Measurements from ENCODE around the gene RCN2.

The RCN2 gene

DNA sequence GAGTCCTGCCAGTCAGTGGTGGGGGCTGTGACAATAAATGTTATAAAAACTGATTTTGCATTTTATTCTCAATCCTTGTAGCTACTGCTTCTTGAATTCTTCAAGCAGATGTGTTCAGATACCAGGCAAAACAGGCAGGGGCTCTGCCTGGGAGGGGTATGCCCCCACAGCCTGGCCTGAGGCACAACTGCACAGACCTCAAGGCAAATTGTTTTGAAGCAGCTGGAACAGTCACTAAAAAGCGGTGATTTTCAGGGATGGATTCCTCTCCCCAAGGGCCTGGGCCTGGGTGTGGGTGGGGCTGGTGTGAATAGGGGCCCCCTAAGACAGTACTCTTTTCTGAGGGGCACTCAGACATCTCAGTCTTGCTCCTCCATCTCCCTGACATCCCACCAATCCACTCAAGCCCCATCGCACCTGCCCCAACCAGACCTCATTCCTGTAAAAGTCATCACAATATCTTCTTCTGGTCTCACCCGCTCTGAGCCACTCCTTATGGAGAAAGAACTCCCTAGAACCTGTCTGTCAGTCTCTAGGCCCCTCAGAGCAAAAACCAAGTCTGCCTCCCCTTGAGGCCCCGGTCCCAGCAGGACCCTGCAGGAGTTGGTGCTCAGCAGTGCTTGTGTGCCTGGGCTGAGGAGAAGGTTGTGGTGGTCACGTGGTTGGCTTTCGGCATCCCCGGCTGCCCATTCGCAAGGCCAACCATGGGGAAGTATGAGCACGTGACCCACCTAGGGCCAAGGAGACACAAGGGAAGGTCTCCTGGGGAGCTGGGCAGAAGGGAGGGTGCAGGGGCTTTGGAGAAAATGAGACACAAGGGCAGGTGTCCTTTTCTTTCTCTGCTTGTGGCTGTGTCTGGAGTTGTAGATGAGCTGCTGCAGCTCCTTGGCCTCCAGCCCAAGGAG is 60.4 kb downstream of the RCN2 start:
- H3K4me1 ChIP-seq (ENCODE audit: control insufficient read depth in 5 of 5, insufficient read depth in 5 of 5, low read length in 5 of 5): peaks cover 5 to 80% (median 51%) of the 10 kb centered on the region in 5 donors
- H3K9ac ChIP-seq (ENCODE audit: low read length in 5 of 5): no peak overlapping the region
- no peak overlapping the region for H3K4me3 ChIP-seq (ENCODE audit: low read depth in 1 of 5, low read length in 5 of 5)
- no peaks in the 10 kb centered on the region for H3K36me3 ChIP-seq (ENCODE audit: control insufficient read depth in 5 of 5, insufficient read depth in 5 of 5, low read length in 5 of 5)
- H3K9me3 ChIP-seq (ENCODE audit: control insufficient read depth in 5 of 5, low read length in 5 of 5): no peaks in the 10 kb centered on the region
- no peaks in the 10 kb centered on the region for H3K27me3 ChIP-seq (ENCODE audit: control insufficient read depth in 5 of 5, insufficient read depth in 4 of 5, low read length in 5 of 5)
- no peak overlapping the region for H3K27ac ChIP-seq (ENCODE audit: low read depth, low read length)

- no peaks in the 10 kb centered on the region for H3K27me3 ChIP-seq (ENCODE audit: control insufficient read depth in 5 of 5, insufficient read depth in 4 of 5, low read length in 5 of 5)
- no peaks in the 10 kb centered on the region for H3K9me3 ChIP-seq (ENCODE audit: control insufficient read depth in 5 of 5, low read length in 5 of 5)
- H3K9ac ChIP-seq (ENCODE audit: low read length in 5 of 5): no peak overlapping the region
- H3K4me3 ChIP-seq (ENCODE audit: low read depth in 1 of 5, low read length in 5 of 5): no peak overlapping the region
- H3K4me1 ChIP-seq (ENCODE audit: control insufficient read depth in 5 of 5, insufficient read depth in 5 of 5, low read length in 5 of 5): peaks cover 5 to 81% (median 52%) of the 10 kb centered on the region in 5 donors
- no peaks in the 10 kb centered on the region for H3K36me3 ChIP-seq (ENCODE audit: control insufficient read depth in 5 of 5, insufficient read depth in 5 of 5, low read length in 5 of 5)
- no peak overlapping the region for H3K27ac ChIP-seq (ENCODE audit: low read depth, low read length)
Observed at GRCh38 chr15:76993114-76993725, 61.7 kb downstream of the RCN2 start.

- Histone ChIP-seq H3K4me1 (ENCODE audit: control insufficient read depth in 5 of 5, insufficient read depth in 5 of 5, low read length in 5 of 5) (peaks cover 5 to 80% (median 44%) of the 10 kb centered on the region in 5 donors), H3K27ac (ENCODE audit: low read depth, low read length) (no peak overlapping the region), H3K9me3 (ENCODE audit: control insufficient read depth in 5 of 5, low read length in 5 of 5) (no peaks in the 10 kb centered on the region), H3K27me3 (ENCODE audit: control insufficient read depth in 5 of 5, insufficient read depth in 4 of 5, low read length in 5 of 5) (no peaks in the 10 kb centered on the region), H3K36me3 (ENCODE audit: control insufficient read depth in 5 of 5, insufficient read depth in 5 of 5, low read length in 5 of 5) (no peaks in the 10 kb centered on the region), H3K4me3 (ENCODE audit: low read depth in 1 of 5, low read length in 5 of 5) (no peak overlapping the region), H3K9ac (ENCODE audit: low read length in 5 of 5) (no peak overlapping the region)
Observed at GRCh38 chr15:76994001-76994400, 62.5 kb downstream of the RCN2 start.

DNA sequence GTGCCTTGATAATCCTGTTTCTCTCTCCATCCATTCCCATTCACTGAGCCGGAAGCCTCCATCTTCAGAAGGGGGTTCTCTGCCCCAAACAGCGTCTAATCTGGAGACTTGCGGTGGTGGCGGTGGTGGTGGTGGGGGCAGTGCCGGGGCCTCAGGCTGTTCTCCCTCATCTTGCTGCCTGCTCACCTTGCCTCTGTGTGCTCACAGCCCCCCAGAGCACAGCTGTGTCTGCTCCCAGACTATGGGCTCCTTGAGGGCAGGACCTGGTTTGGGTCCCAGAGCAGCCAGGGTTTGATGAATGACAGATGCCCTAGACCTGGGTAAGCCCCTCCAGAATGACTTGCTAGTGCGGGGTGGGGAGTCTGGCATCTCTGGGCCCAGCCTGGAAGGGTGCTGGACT is 62.9 kb downstream of the RCN2 start:
- Histone ChIP-seq H3K4me1 (ENCODE audit: control insufficient read depth in 5 of 5, insufficient read depth in 5 of 5, low read length in 5 of 5) (peaks cover 5 to 75% (median 39%) of the 10 kb centered on the region in 5 donors), H3K4me3 (ENCODE audit: low read depth in 1 of 5, low read length in 5 of 5) (peak overlapping the region in 1 of 5 donors; percentile 59), H3K36me3 (ENCODE audit: control insufficient read depth in 5 of 5, insufficient read depth in 5 of 5, low read length in 5 of 5) (no peaks in the 10 kb centered on the region), H3K9me3 (ENCODE audit: control insufficient read depth in 5 of 5, low read length in 5 of 5) (no peaks in the 10 kb centered on the region), H3K27ac (ENCODE audit: low read depth, low read length) (no peak overlapping the region), H3K9ac (ENCODE audit: low read length in 5 of 5) (peak overlapping the region in 1 of 5 donors; percentile 2), H3K27me3 (ENCODE audit: control insufficient read depth in 5 of 5, insufficient read depth in 4 of 5, low read length in 5 of 5) (no peaks in the 10 kb centered on the region)

DNA sequence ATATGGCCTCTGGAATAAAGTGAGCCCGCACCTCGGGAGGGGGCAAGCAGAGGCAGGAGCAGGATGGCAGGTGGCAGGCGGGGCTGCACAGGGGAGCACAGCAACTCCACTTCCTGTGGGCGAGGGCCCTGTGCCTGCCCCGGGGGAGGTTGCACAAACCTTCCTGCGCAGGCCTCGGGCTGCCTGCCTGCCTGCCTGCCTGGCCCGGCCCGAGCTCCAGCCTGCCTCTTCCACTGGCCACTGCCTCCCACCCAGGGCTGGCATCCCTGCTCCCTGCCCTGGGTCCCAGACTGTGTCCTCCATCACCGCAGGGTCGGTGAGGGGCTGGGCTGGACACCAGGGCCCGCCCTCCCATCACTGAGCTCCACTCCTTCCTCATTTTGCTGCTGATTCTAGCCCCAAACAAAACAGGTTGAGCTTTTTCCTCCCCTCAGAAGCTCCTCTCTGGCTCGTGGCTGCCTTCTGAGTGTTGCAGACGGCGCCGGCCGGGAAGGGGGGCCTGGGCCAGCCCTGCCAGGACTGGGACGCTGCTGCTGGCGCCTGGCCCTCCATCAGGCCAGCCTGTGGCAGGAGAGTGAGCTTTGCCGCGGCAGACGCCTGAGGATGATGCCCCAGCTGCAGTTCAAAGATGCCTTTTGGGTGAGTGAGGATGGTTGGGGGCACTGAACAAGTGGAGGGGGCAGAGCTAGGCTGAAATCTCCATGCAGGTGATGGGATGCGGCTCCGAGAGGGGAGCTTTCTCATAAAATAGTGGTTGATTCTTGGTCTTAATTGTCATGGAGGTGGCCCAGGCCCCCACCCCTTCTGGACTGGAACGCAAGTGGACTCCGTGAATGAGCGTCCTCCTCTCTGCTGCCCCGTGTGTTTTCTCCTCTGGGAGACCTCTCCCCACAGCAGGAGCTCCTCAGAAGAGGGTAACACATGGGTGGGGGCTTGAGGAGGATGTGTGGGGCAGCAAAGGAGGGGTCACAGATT is 63.7 kb downstream of the RCN2 start, which contains the start of gene PSTPIP1:
PSTPIP1 (plus strand) TSS at position 156 of the 975 bp plus-strand sequence; CDS start at position 604, 448 bp downstream.
- Histone ChIP-seq H3K4me1 (ENCODE audit: control insufficient read depth in 5 of 5, insufficient read depth in 5 of 5, low read length in 5 of 5) (peaks cover 5 to 77% (median 38%) of the 10 kb centered on the region in 5 donors), H3K9ac (ENCODE audit: low read length in 5 of 5) (peak within 1 kb of the TSS in 4 of 5 donors; percentile 8 to 65 (median 57)), H3K4me3 (ENCODE audit: low read depth in 1 of 5, low read length in 5 of 5) (peak within 1 kb of the TSS; percentile 30 to 59 (median 49)), H3K27ac (ENCODE audit: low read depth, low read length) (peak within 1 kb of the TSS; percentile 10), H3K27me3 (ENCODE audit: control insufficient read depth in 5 of 5, insufficient read depth in 4 of 5, low read length in 5 of 5) (no peaks in the 10 kb centered on the region), H3K9me3 (ENCODE audit: control insufficient read depth in 5 of 5, low read length in 5 of 5) (no peaks in the 10 kb centered on the region), H3K36me3 (ENCODE audit: control insufficient read depth in 5 of 5, insufficient read depth in 5 of 5, low read length in 5 of 5) (no peaks in the 10 kb centered on the region)

DNA sequence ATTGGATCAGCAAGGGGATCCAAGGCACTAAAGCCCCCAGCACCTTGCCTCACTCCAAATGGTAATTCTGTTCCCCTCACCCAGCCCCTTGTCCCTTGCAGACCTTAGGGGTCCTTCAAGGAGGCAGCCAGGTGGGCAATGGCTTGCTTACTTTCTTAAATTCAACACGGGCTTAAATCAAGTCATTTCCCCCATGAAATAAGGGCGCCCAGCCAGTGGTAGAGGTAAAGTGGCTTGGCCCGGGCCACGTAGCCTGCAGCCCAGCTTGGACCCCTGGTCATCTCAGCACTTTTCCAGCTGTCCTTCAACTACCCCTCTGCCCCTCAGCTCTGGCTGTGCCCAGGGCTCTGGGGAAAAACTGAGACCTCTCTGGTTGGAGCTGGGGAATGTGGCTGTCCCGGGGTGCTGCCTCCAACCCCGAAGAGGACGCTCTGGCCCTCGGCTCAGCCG is 64.6 kb downstream of the RCN2 start:
- peak overlapping the region in 4 of 5 donors; percentile 8 to 65 (median 57) for H3K9ac ChIP-seq (ENCODE audit: low read length in 5 of 5)
- peaks cover 5 to 74% (median 33%) of the 10 kb centered on the region in 5 donors for H3K4me1 ChIP-seq (ENCODE audit: control insufficient read depth in 5 of 5, insufficient read depth in 5 of 5, low read length in 5 of 5)
- peak overlapping the region; percentile 30 to 59 (median 49) for H3K4me3 ChIP-seq (ENCODE audit: low read depth in 1 of 5, low read length in 5 of 5)
- H3K27ac ChIP-seq (ENCODE audit: low read depth, low read length): peak overlapping the region; percentile 10
- H3K36me3 ChIP-seq (ENCODE audit: control insufficient read depth in 5 of 5, insufficient read depth in 5 of 5, low read length in 5 of 5): no peaks in the 10 kb centered on the region
- no peaks in the 10 kb centered on the region for H3K9me3 ChIP-seq (ENCODE audit: control insufficient read depth in 5 of 5, low read length in 5 of 5)
- H3K27me3 ChIP-seq (ENCODE audit: control insufficient read depth in 5 of 5, insufficient read depth in 4 of 5, low read length in 5 of 5): no peaks in the 10 kb centered on the region

DNA sequence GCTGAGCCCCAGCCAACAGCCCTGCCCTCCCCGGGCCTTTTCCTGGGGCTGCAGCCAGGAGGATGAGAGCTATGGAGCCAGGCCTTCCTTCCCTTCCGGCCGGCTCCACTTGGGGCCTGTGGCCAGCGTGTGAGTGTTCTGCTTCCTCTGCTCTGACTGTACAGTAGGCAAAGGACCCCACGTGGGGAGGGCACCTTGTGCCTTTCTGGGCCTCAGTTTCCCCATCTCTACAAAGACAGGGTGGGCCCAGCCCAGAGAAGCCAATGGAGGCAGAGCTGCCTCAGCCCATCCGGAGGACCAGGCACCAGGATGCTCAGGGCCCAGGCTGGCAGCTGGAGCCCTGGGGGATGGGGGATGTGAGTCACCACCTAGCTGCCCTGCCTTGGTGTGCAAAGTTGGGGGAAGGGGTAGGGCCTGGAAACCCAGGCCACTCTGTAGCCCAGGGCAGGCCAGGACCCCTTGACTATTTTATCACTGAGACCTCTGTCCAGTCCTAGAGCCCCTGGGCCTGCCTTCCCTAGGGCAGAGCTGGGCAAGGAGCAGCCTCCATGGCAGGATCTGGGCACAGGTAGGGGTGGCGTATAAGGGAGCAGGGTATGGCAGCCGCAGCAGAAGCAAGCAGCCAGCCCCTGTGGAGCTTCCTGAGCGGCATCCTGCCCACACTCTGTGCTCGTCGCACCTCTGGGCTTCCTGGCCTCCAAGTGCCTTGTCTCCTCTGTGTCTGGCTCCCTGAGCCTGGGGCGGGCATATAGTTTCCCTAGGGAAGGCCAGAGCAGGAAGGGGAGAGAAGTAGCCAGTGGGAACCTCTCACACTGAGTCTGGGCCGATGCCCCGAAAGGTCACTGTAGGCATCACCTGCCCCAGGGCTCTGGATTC is 65.2 kb downstream of the RCN2 start:
- H3K4me1 ChIP-seq (ENCODE audit: control insufficient read depth in 5 of 5, insufficient read depth in 5 of 5, low read length in 5 of 5): peaks cover 5 to 74% (median 30%) of the 10 kb centered on the region in 5 donors
- H3K9ac ChIP-seq (ENCODE audit: low read length in 5 of 5): peak overlapping the region in 4 of 5 donors; percentile 8 to 65 (median 56)
- H3K27me3 ChIP-seq (ENCODE audit: control insufficient read depth in 5 of 5, insufficient read depth in 4 of 5, low read length in 5 of 5): no peaks in the 10 kb centered on the region
- H3K27ac ChIP-seq (ENCODE audit: low read depth, low read length): no peak overlapping the region
- no peaks in the 10 kb centered on the region for H3K9me3 ChIP-seq (ENCODE audit: control insufficient read depth in 5 of 5, low read length in 5 of 5)
- H3K36me3 ChIP-seq (ENCODE audit: control insufficient read depth in 5 of 5, insufficient read depth in 5 of 5, low read length in 5 of 5): no peaks in the 10 kb centered on the region
- peak overlapping the region; percentile 24 to 59 (median 42) for H3K4me3 ChIP-seq (ENCODE audit: low read depth in 1 of 5, low read length in 5 of 5)

GRCh38 chr15:76998663-76999285 is 67.2 kb downstream of the RCN2 start:
- no peak overlapping the region for H3K27ac ChIP-seq (ENCODE audit: low read depth, low read length)
- no peak overlapping the region for H3K9ac ChIP-seq (ENCODE audit: low read length in 5 of 5)
- H3K27me3 ChIP-seq (ENCODE audit: control insufficient read depth in 5 of 5, insufficient read depth in 4 of 5, low read length in 5 of 5): no peaks in the 10 kb centered on the region
- peaks cover 5 to 68% (median 29%) of the 10 kb centered on the region in 5 donors for H3K4me1 ChIP-seq (ENCODE audit: control insufficient read depth in 5 of 5, insufficient read depth in 5 of 5, low read length in 5 of 5)
- no peak overlapping the region for H3K4me3 ChIP-seq (ENCODE audit: low read depth in 1 of 5, low read length in 5 of 5)
- H3K9me3 ChIP-seq (ENCODE audit: control insufficient read depth in 5 of 5, low read length in 5 of 5): no peaks in the 10 kb centered on the region
- no peaks in the 10 kb centered on the region for H3K36me3 ChIP-seq (ENCODE audit: control insufficient read depth in 5 of 5, insufficient read depth in 5 of 5, low read length in 5 of 5)
